Measurements from ENCODE around the gene NDUFS5. TPM values are rescaled to one million over a fixed set of nuclear protein-coding genes. Genes with fewer than 3 reads are reported as not detected.
"Not testable (repeated sequence)": the region's sequence is repeated elsewhere in the genome, so short reads cannot be mapped to it uniquely, and the experiment has no call there.

NDUFS5 gene
- total RNA-seq (ENCODE audit: low replicate concordance) = 414 and 738 TPM in 2 replicates

- Mint-ChIP-seq H3K9me3 (no peaks in the 10 kb centered on the region), H3K4me1 (peaks cover 11% of the 10 kb centered on the region), H3K27me3 (ENCODE audit: insufficient read depth, low read depth) (no peaks in the 10 kb centered on the region), H3K36me3 (peaks cover 10% of the 10 kb centered on the region), H3K4me3 (peak within 1 kb of the TSS; percentile 96), H3K27ac (peak within 1 kb of the TSS; percentile 98)
- peak within 1 kb of the TSS; percentile 71 for H2AFZ ChIP-seq (replicated peaks)
- H3K27me3 ChIP-seq = no peaks in the 10 kb centered on the region
- peak within 1 kb of the TSS; percentile 79 for H3K4me2 ChIP-seq
- H3K27ac ChIP-seq = peak within 1 kb of the TSS; percentile 61
- peaks cover 49% of the 10 kb centered on the region for H3K79me2 ChIP-seq (ENCODE audit: low read depth)
- peaks cover 2% of the 10 kb centered on the region for H4K20me1 ChIP-seq (ENCODE audit: low read depth)
- no peaks in the 10 kb centered on the region for H3K9me3 ChIP-seq (ENCODE audit: low read depth)
- H3K9ac ChIP-seq = peak within 1 kb of the TSS; percentile 55
- H3K36me3 ChIP-seq = peaks cover 3% of the 10 kb centered on the region
- H3F3A ChIP-seq (ENCODE audit: low read depth) = peaks cover 11% of the 10 kb centered on the region
- peak; percentile 92 for DNase-seq (ENCODE audit: low spot score)
- peak within 1 kb of the TSS; percentile 75 for H3K4me3 ChIP-seq
- no peak for TF ChIP-seq EZH2phosphoT487 (IDR thresholded peaks at IDR 0.05)
- no peak for TF ChIP-seq EZH2 (IDR thresholded peaks at IDR 0.05)
- no peak for TF ChIP-seq CTCF (IDR thresholded peaks at IDR 0.05)
- peaks cover 4% of the 10 kb centered on the region for H3K4me1 ChIP-seq
Measured at GRCh38 chr1:39026051-39026865, at the start of gene NDUFS5. Gene NDUFS5 (plus strand): TSS chr1:39026350. CDS start chr1:39028725, 2,375 bp downstream.

GRCh38 chr1:38977399-38978244, 48.5 kb upstream of the NDUFS5 start:
- not testable (repeated sequence) for H2AFZ ChIP-seq (replicated peaks); H3K27me3 Mint-ChIP-seq (ENCODE audit: insufficient read depth, low read depth); H3K27ac Mint-ChIP-seq; H3F3A ChIP-seq (ENCODE audit: low read depth); H3K79me2 ChIP-seq (ENCODE audit: low read depth); H4K20me1 ChIP-seq (ENCODE audit: low read depth); H3K9ac ChIP-seq; H3K9me3 ChIP-seq (ENCODE audit: low read depth); DNase-seq (ENCODE audit: low spot score); H3K4me2 ChIP-seq; H3K4me3 Mint-ChIP-seq; H3K4me3 ChIP-seq; H3K36me3 ChIP-seq; H3K4me1 ChIP-seq; H3K27me3 ChIP-seq; H3K4me1 Mint-ChIP-seq; H3K36me3 Mint-ChIP-seq; H3K27ac ChIP-seq
- peaks cover 15% of the 10 kb centered on the region for H3K9me3 Mint-ChIP-seq

GRCh38 chr1:38978245-38978542, 48.0 kb upstream of the NDUFS5 start:
- H3K27ac Mint-ChIP-seq; H3K79me2 ChIP-seq (ENCODE audit: low read depth); H3K27me3 Mint-ChIP-seq (ENCODE audit: insufficient read depth, low read depth); H3K4me3 Mint-ChIP-seq; H3K4me3 ChIP-seq; H3K36me3 ChIP-seq; H3K9me3 ChIP-seq (ENCODE audit: low read depth); H3K9ac ChIP-seq; DNase-seq (ENCODE audit: low spot score); H3K36me3 Mint-ChIP-seq; H3K27ac ChIP-seq; H4K20me1 ChIP-seq (ENCODE audit: low read depth); H3K27me3 ChIP-seq; H2AFZ ChIP-seq (replicated peaks); H3K4me1 ChIP-seq; H3F3A ChIP-seq (ENCODE audit: low read depth); H3K4me2 ChIP-seq; H3K4me1 Mint-ChIP-seq: not testable (repeated sequence)
- H3K9me3 Mint-ChIP-seq = peaks cover 15% of the 10 kb centered on the region

- H3K9me3 ChIP-seq (ENCODE audit: low read depth); H3K27me3 ChIP-seq; H2AFZ ChIP-seq (replicated peaks); H3K4me1 ChIP-seq; H3K79me2 ChIP-seq (ENCODE audit: low read depth); H3K4me3 ChIP-seq; H4K20me1 ChIP-seq (ENCODE audit: low read depth); DNase-seq (ENCODE audit: low spot score); H3K27ac ChIP-seq; H3K4me3 Mint-ChIP-seq; H3K36me3 Mint-ChIP-seq; H3K4me2 ChIP-seq; H3K36me3 ChIP-seq; H3F3A ChIP-seq (ENCODE audit: low read depth); H3K9ac ChIP-seq; H3K27ac Mint-ChIP-seq; H3K4me1 Mint-ChIP-seq; H3K27me3 Mint-ChIP-seq (ENCODE audit: insufficient read depth, low read depth): not testable (repeated sequence)
- H3K9me3 Mint-ChIP-seq = peaks cover 15% of the 10 kb centered on the region
Measured at GRCh38 chr1:38979380-38979779, 46.8 kb upstream of the NDUFS5 start.
